H1 (cell line): ENCODE data around the gene MKX. TPM values are rescaled to one million over a fixed set of nuclear protein-coding genes. Genes with fewer than 3 reads are reported as not detected.

Experiments used
- ATF2 ChIP-seq: IDR thresholded peaks from 2 replicates; pipeline ENCODE4 v1.6.1; 2012; ENCODE audit warnings: low read length, inconsistent platforms
- FOSL1 ChIP-seq: IDR thresholded peaks from 2 replicates; pipeline ENCODE4 v1.6.1; 2011; ENCODE audit warnings: mild to moderate bottlenecking, low read depth, low read length, moderate library complexity; ENCODE audit not compliant: insufficient read depth
- HDAC2 ChIP-seq, 2 experiments: fragments of 300-600 bp in 1 of 2; sonication (generic) in 1 of 2; IDR thresholded peaks; 2 replicates each; pipeline ENCODE4 v1.6.1; 2011 to 2012; ENCODE audit warnings: low read depth in 2 of 2, low read length in 2 of 2, mild to moderate bottlenecking in 2 of 2, moderate library complexity in 2 of 2, borderline replicate concordance in 1 of 2, inconsistent platforms in 1 of 2
- KDM1A ChIP-seq: fragments of 200-600, 300-600 bp; sonication (generic); IDR thresholded peaks from 2 replicates; pipeline ENCODE4 v1.7.1; 2016; ENCODE audit warnings: mild to moderate bottlenecking, low read length, borderline replicate concordance
- POLR2AphosphoS5 ChIP-seq: IDR thresholded peaks from 2 replicates; pipeline ENCODE4 v1.6.1; 2011; ENCODE audit warnings: low read depth, low read length
- polyA plus RNA-seq, 7 experiments: library from polyadenylated mRNA; depleted of rRNA in 3 of 7; stranded (reverse) in 5 of 7; unstranded in 2 of 7; fragments of >200 nt in 5 of 7; fragments of 200-250 nt in 2 of 7; gene quantifications; 1 replicate in 5 of 7; 2 replicates in 1 of 7; 4 replicates in 1 of 7; pipeline versions ENCODE4 v1.2.1 to v1.2.3, GENCODE V29; 2011 to 2013; ENCODE audit warnings: missing spikeins in 2 of 7, mixed read lengths in 2 of 7
- total RNA-seq: library from RNA; stranded (reverse); fragmentation: NEBNext Ultra II Directional; extraction: Animal tissue kit (Norgen Biotek cat#: 25700); gene quantifications from 2 replicates; pipeline ENCODE4 v1.2.1, GENCODE V29; 2021

MKX gene
- total and polyA plus RNA-seq, 2 of the 8 experiments (the other 6 are each of a cell fraction or from before 2014, with no cell fraction given): 0.21 to 1.3 TPM

DNA sequence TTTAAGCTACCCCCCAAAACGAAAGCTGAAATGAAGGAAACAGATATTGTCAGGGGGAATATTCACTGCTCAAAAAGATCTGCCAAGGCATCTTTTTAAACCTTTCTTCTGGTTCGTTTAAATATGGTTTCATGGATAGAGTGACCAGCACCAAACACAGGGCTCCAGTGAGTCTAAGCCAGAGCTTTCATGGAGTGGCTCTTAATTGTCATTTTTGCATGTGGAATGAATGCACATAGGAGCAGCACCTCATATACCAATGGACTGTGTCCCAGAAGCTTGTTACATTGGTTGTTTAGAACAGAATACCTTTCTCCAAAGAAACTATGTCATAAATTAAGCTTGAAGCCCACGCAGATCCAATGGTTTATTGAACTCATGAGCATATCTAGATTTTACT, 17.3 kb downstream of the MKX start (continued):
- TF ChIP-seq FOSL1: no peak
- no peak for TF ChIP-seq ATF2
- TF ChIP-seq KDM1A: no peak
- no peak for TF ChIP-seq HDAC2 (IDR thresholded peaks at IDR 0.05; ENCODE audit: borderline replicate concordance in 1 of 2, low read depth in 2 of 2, low read length in 2 of 2)
- no peak for TF ChIP-seq POLR2AphosphoS5
